HAP-1 (cell line): ENCODE results near the gene SLC37A2.
A peak's percentile ranks its signal among the peaks of the same experiment; 100 is the strongest.
"Not testable (repeated sequence)": the region's sequence is repeated elsewhere in the genome, so short reads cannot be mapped to it uniquely, and the experiment has no call there.

Experiments used
- DNase-seq, 2 experiments: peaks; one replicate each; pipeline ENCODE4 v3.0.0-alpha.2; 2016 to 2020; ENCODE audit warnings: low spot score in 2 of 2
- H3K27me3 ChIP-seq: fragments of 250-450 bp; sonication (Bioruptor Pico); 2 replicates; pipeline ENCODE4 v1.5.1; 2020; ENCODE audit warnings: low read depth, mild to moderate bottlenecking, moderate library complexity
- H3K36me3 ChIP-seq: fragments of 250-450 bp; sonication (Bioruptor Pico); replicated peaks from 2 replicates; pipeline ENCODE4 v1.5.1; 2020; ENCODE audit warnings: mild to moderate bottlenecking
- H3K4me1 ChIP-seq: fragments of 250-450 bp; sonication (Bioruptor Pico); 2 replicates; pipeline ENCODE4 v1.5.1; 2020; ENCODE audit warnings: mild to moderate bottlenecking
- H3K4me3 ChIP-seq: fragments of 250-450 bp; sonication (Bioruptor Pico); 2 replicates; pipeline ENCODE4 v1.5.1; 2020; ENCODE audit warnings: mild to moderate bottlenecking, moderate library complexity
- H3K9me3 ChIP-seq: fragments of 250-450 bp; sonication (Bioruptor Pico); 2 replicates; pipeline ENCODE4 v1.5.1; 2020; ENCODE audit warnings: mild to moderate bottlenecking, moderate library complexity
- in situ Hi-C: fragments of 300-500 bp; cut with MboI; formaldehyde crosslinking; loops from 3 replicates; pipeline ENCODE4 v1.14.3; 2020; ENCODE audit warnings: low sequenced_read_pairs, inconsistent platforms, mixed read lengths

The SLC37A2 gene

DNA sequence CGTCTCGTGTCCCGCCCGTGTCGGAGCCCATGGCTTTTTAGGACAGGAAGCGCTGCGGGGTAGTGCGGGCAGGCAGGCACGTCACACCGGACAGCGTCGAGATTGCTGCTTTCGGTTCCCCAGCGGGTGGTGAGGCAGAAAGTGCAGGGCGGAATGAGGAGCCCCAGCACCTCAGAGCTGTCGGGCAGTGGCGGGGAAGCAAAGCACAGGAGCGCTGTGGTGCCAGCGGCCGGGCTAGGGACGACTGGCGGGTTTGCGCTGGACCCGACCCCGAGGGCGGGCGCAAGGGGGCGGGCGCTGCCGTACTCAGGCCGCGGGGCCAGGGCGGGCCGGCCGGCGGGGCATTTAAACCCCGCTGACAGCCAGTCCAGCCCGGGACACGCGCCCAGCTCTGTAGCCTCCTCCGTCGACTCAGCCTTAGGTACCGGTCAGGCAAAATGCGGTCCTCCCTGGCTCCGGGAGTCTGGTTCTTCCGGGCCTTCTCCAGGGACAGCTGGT, at the start of gene SLC37A2:
Gene SLC37A2 (plus strand): TSS at position 375 of the 498 bp plus-strand sequence. CDS start 63 bp downstream, at position 438.
- Histone ChIP-seq H3K36me3 (no peaks in the 10 kb centered on the region), H3K27me3 (peaks cover 4% of the 10 kb centered on the region; the same call in 1 of the 2 replicates), H3K9me3 (no peaks in the 10 kb centered on the region), H3K4me3 (peak within 1 kb of the TSS; percentile 35), H3K4me1 (no peaks in the 10 kb centered on the region; the same call in 1 of the 2 replicates)
- in situ Hi-C loops, result no loop called here
- DNase-seq, result peak; percentile 13 to 71

GRCh38 chr11:125016413-125016812, 46.7 kb upstream of the SLC37A2 start:
- in situ Hi-C loops, result no loop called here
- Histone ChIP-seq H3K36me3 (no peaks in the 10 kb centered on the region), H3K4me1 (no peaks in the 10 kb centered on the region), H3K27me3 (no peaks in the 10 kb centered on the region), H3K9me3 (no peaks in the 10 kb centered on the region), H3K4me3 (no peak overlapping the region)
- no peak for DNase-seq

- H3K36me3 ChIP-seq, result no peaks in the 10 kb centered on the region
- no peaks in the 10 kb centered on the region for H3K27me3 ChIP-seq
- DNase-seq, result no peak
- no peak overlapping the region for H3K4me3 ChIP-seq
- no peaks in the 10 kb centered on the region for H3K4me1 ChIP-seq
- H3K9me3 ChIP-seq, result no peaks in the 10 kb centered on the region
- in situ Hi-C loops, result no loop called here
Observed at GRCh38 chr11:125020342-125020741, 42.8 kb upstream of the SLC37A2 start.

- Histone ChIP-seq H3K4me1 (no peaks in the 10 kb centered on the region), H3K27me3 (no peaks in the 10 kb centered on the region), H3K4me3 (no peak overlapping the region), H3K36me3 (no peaks in the 10 kb centered on the region), H3K9me3 (no peaks in the 10 kb centered on the region)
- no peak for DNase-seq
- in situ Hi-C loops, result no loop called here
Observed at GRCh38 chr11:125022551-125022950, 40.6 kb upstream of the SLC37A2 start.

GRCh38 chr11:125025968-125026367, 37.1 kb upstream of the SLC37A2 start:
- DNase-seq, result no peak
- Histone ChIP-seq H3K27me3 (no peaks in the 10 kb centered on the region), H3K4me1 (no peaks in the 10 kb centered on the region), H3K9me3 (no peaks in the 10 kb centered on the region), H3K4me3 (no peak overlapping the region), H3K36me3 (no peaks in the 10 kb centered on the region)
- in situ Hi-C loops, result no loop called here

DNA sequence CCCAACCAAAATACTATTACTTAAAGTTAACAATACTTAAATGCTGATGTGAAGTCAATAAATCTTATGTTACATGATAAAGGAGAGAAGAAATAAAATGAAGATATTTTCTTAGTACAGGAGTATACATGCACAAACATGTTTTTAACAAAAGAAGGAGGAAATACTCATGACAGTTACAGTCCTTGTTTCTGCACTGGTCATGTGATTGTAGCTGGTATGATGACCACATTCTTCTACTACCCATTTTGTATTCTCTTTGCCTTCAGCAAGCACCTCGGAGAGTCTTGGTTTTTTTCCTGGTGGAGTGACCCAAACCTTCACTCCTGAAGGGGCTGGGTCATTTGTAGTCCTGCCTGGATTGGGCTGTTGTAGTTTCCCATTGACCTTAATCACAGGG, 33.7 kb upstream of the SLC37A2 start:
- H3K27me3 ChIP-seq, H3K4me1 ChIP-seq, in situ Hi-C loops, H3K4me3 ChIP-seq, H3K36me3 ChIP-seq, H3K9me3 ChIP-seq, DNase-seq: not testable (repeated sequence)

- DNase-seq, result no peak
- H3K4me1 ChIP-seq, result no peaks in the 10 kb centered on the region
- H3K36me3 ChIP-seq, result 0 out of 2 replicates have a peak, but pooled peaks cover 5% of the 10 kb centered on the region
- in situ Hi-C loops, result no loop called here
- H3K9me3 ChIP-seq, result no peaks in the 10 kb centered on the region
- no peak overlapping the region for H3K4me3 ChIP-seq
- H3K27me3 ChIP-seq, result no peaks in the 10 kb centered on the region
Observed at GRCh38 chr11:125036933-125037332, 26.2 kb upstream of the SLC37A2 start.

- no peak for DNase-seq
- Histone ChIP-seq H3K36me3 (no peaks in the 10 kb centered on the region), H3K27me3 (no peaks in the 10 kb centered on the region), H3K4me1 (no peaks in the 10 kb centered on the region; the same call in 1 of the 2 replicates), H3K4me3 (no peak overlapping the region), H3K9me3 (no peaks in the 10 kb centered on the region)
- in situ Hi-C loops, result no loop called here
Observed at GRCh38 chr11:125049164-125049792, 13.8 kb upstream of the SLC37A2 start.

DNA sequence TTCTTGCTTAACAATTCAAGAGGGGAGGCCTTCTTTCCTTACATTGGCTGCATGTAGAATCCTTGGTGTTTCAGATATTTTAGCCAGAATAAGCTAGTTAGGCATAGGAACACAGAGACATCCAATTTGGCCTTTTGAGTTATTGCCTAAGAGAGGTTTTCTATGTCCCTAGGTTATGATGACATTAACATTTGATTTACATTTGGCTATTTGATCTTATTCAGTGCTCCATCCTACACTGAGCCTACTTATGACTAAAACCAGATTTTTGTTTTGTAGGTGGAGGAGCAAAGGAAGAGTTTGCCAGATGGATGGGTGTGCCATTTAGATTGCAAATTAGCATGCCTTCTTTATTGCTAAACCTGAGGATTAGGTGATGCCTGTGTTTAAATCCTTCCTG, 11.1 kb upstream of the SLC37A2 start:
- no peak for DNase-seq
- H3K36me3 ChIP-seq, result no peaks in the 10 kb centered on the region

DNA sequence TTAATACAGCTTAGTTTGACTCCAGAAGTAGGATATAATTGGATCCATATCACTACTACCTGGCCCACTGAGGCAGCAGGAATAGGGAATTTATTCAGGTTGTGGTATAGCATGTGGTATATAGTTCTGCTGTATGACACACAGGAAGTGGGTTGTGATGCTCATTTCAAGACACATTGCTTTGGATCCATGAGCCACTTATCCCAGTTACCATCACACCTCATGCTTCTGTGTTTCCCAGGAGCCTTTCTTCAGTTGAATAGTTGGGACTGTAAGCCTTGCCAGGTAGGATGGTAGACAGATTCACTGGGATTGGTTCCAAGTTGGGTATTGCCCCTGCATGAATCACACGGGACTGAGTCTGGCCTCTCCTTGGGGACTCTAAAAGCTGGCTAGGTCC, 9.9 kb upstream of the SLC37A2 start:
- no peaks in the 10 kb centered on the region for H3K9me3 ChIP-seq
- in situ Hi-C loops, result no loop called here
- no peak for DNase-seq
- no peaks in the 10 kb centered on the region for H3K36me3 ChIP-seq
- no peak overlapping the region for H3K4me3 ChIP-seq
- no peaks in the 10 kb centered on the region for H3K27me3 ChIP-seq
- no peaks in the 10 kb centered on the region; the same call in 1 of the 2 replicates for H3K4me1 ChIP-seq

More for the DNA sequence above, 11.1 kb upstream of the SLC37A2 start:
- Histone ChIP-seq H3K9me3 (no peaks in the 10 kb centered on the region), H3K4me3 (no peak overlapping the region), H3K27me3 (no peaks in the 10 kb centered on the region), H3K4me1 (no peaks in the 10 kb centered on the region; the same call in 1 of the 2 replicates)
- in situ Hi-C loops, result no loop called here

- Histone ChIP-seq H3K36me3 (no peaks in the 10 kb centered on the region), H3K27me3 (no peaks in the 10 kb centered on the region), H3K4me1 (no peaks in the 10 kb centered on the region; the same call in 1 of the 2 replicates), H3K4me3 (no peak overlapping the region), H3K9me3 (no peaks in the 10 kb centered on the region)
- in situ Hi-C loops, result no loop called here
- DNase-seq, result no peak
Observed at GRCh38 chr11:125055107-125055715, 7.9 kb upstream of the SLC37A2 start.

GRCh38 chr11:125056111-125056510, 7.0 kb upstream of the SLC37A2 start:
- in situ Hi-C loops, H3K9me3 ChIP-seq, DNase-seq, H3K27me3 ChIP-seq, H3K36me3 ChIP-seq, H3K4me3 ChIP-seq, H3K4me1 ChIP-seq: not testable (repeated sequence)

GRCh38 chr11:125056931-125057692, 6.0 kb upstream of the SLC37A2 start:
- no peaks in the 10 kb centered on the region for H3K27me3 ChIP-seq
- no peak overlapping the region for H3K4me3 ChIP-seq
- no peaks in the 10 kb centered on the region; the same call in 1 of the 2 replicates for H3K4me1 ChIP-seq
- no peak for DNase-seq
- H3K36me3 ChIP-seq, result no peaks in the 10 kb centered on the region
- in situ Hi-C loops, result no loop called here
- H3K9me3 ChIP-seq, result no peaks in the 10 kb centered on the region

GRCh38 chr11:125057693-125058016, 5.5 kb upstream of the SLC37A2 start:
- in situ Hi-C loops, result no loop called here
- Histone ChIP-seq H3K27me3 (no peaks in the 10 kb centered on the region), H3K4me3 (no peak overlapping the region), H3K9me3 (no peaks in the 10 kb centered on the region), H3K36me3 (no peaks in the 10 kb centered on the region), H3K4me1 (no peaks in the 10 kb centered on the region; the same call in 1 of the 2 replicates)
- DNase-seq, result no peak
